K562 (cell line): ENCODE results near the gene B3GLCT. TPM values are rescaled to one million over a fixed set of nuclear protein-coding genes. Genes with fewer than 3 reads are reported as not detected.

ENCODE experiments used
- ERF ChIP-seq: fragments of 450-650 bp; formaldehyde crosslinking; IDR thresholded peaks from 2 replicates; pipeline ENCODE4 v1.4.0; 2020; ENCODE audit warnings: mild to moderate bottlenecking, mixed read lengths
- GTF2B ChIP-seq: IDR thresholded peaks from 2 replicates; pipeline ENCODE4 v1.6.1; 2011; ENCODE audit not compliant: insufficient read length; ENCODE audit errors: extremely low read depth
- HMG20B ChIP-seq: fragments of 250-450 bp; sonication (Bioruptor Pico); IDR thresholded peaks from 2 replicates; pipeline ENCODE4 v1.5.0; 2021; ENCODE audit warnings: mild to moderate bottlenecking
- MAFF ChIP-seq: IDR thresholded peaks from 2 replicates; pipeline ENCODE4 v1.6.1; 2012; ENCODE audit warnings: low read length, improper control_type of control experiment
- MED1 ChIP-seq: sonication (generic); formaldehyde crosslinking; IDR thresholded peaks from 2 replicates; pipeline ENCODE4 v1.8.1; 2023; ENCODE audit warnings: missing genetic modification reagents, borderline replicate concordance
- NR2C2 ChIP-seq, 2 experiments: fragments of 200-800 bp in 1 of 2; sonication (Bioruptor generic) in 1 of 2; sonication (generic) in 1 of 2; formaldehyde crosslinking in 1 of 2; IDR thresholded peaks; 2 replicates each; pipeline versions ENCODE4 v1.6.1 to v1.8.0; 2016 to 2022; ENCODE audit warnings: mild to moderate bottlenecking in 1 of 2, missing compliant biosample characterization in 1 of 2, missing genetic modification characterization in 1 of 2, missing genetic modification reagents in 1 of 2
- PBX2 ChIP-seq, 2 experiments: IDR thresholded peaks in 1 of 2; conservative IDR thresholded peaks in 1 of 2; 2 replicates each; pipeline ENCODE4 v1.6.1; 2016; ENCODE audit warnings: low read depth in 2 of 2, mild to moderate bottlenecking in 1 of 2, missing compliant biosample characterization in 1 of 2, missing genetic modification characterization in 1 of 2, moderate library complexity in 1 of 2
- SMC3 ChIP-seq: conservative IDR thresholded peaks from 2 replicates; pipeline ENCODE4 v1.6.1; 2011; ENCODE audit warnings: low read depth, low read length, improper control_type of control experiment; ENCODE audit not compliant: insufficient read depth
- TAF1 ChIP-seq: IDR thresholded peaks from 2 replicates; pipeline ENCODE4 v1.6.1; 2011; ENCODE audit warnings: mild to moderate bottlenecking, low read length, moderate library complexity; ENCODE audit not compliant: insufficient read depth, control insufficient read depth, severe bottlenecking; ENCODE audit errors: extremely low read depth
- TEAD1 ChIP-seq, 2 experiments: fragments of 450-650 bp in 1 of 2; sonication (generic) in 1 of 2; formaldehyde crosslinking; IDR thresholded peaks; 2 replicates each; pipeline versions ENCODE4 v1.4.0 to v1.8.0; 2020 to 2022; ENCODE audit warnings: mild to moderate bottlenecking in 2 of 2, missing genetic modification reagents in 1 of 2
- U2AF1 ChIP-seq: fragments of 200-400 bp; formaldehyde crosslinking; optimal IDR thresholded peaks from 2 replicates; pipeline ENCODE3; 2017; ENCODE audit warnings: mild to moderate bottlenecking, low read depth, low read length, moderate library complexity
- USF2 ChIP-seq: sonication (generic); formaldehyde crosslinking; IDR thresholded peaks from 2 replicates; pipeline ENCODE4 v1.5.0; 2020; ENCODE audit warnings: missing genetic modification reagents
- ZBTB17 ChIP-seq: fragments of 450-650 bp; formaldehyde crosslinking; IDR thresholded peaks from 2 replicates; pipeline ENCODE4 v1.4.0; 2020; ENCODE audit warnings: mild to moderate bottlenecking
- ZFP36 ChIP-seq: fragments of 150-350 bp; IDR thresholded peaks from 2 replicates; pipeline ENCODE4 v1.6.1; 2018; ENCODE audit warnings: low read length, low read depth; ENCODE audit not compliant: partially characterized antibody
- ZNF232 ChIP-seq: sonication (generic); formaldehyde crosslinking; IDR thresholded peaks from 2 replicates; pipeline ENCODE4 v1.8.0; 2022; ENCODE audit warnings: mild to moderate bottlenecking, missing genetic modification reagents
- ZNF512 ChIP-seq: IDR thresholded peaks from 2 replicates; pipeline ENCODE4 v1.6.1; 2016; ENCODE audit warnings: missing genetic modification characterization, missing compliant biosample characterization
- ZNF639 ChIP-seq, 2 experiments: fragments of 200-800 bp in 1 of 2; sonication (Bioruptor generic) in 1 of 2; sonication (generic) in 1 of 2; formaldehyde crosslinking in 1 of 2; IDR thresholded peaks in 1 of 2; conservative IDR thresholded peaks in 1 of 2; 2 replicates each; pipeline versions ENCODE4 v1.5.0 to v1.6.1; 2016 to 2020; ENCODE audit warnings: missing compliant biosample characterization in 1 of 2, missing genetic modification characterization in 1 of 2, missing genetic modification reagents in 1 of 2
- ZNF717 ChIP-seq: fragments of 250-450 bp; sonication (Bioruptor Pico); IDR thresholded peaks from 2 replicates; pipeline ENCODE4 v1.5.0; 2021
- polyA plus RNA-seq, 8 experiments: library from polyadenylated mRNA; depleted of rRNA in 4 of 8; stranded (reverse) in 5 of 8; unstranded in 3 of 8; fragments of >200 nt; fragmentation: Nextera tagmentation in 2 of 8; fragmentation: Illumina TruSeq in 1 of 8; extraction: Ambion mirVana in 2 of 8; extraction: Trizol in 1 of 8; gene quantifications; 2 replicates each; pipeline versions ENCODE4 v1.2.1 to v1.2.3, GENCODE V29; 2011 to 2014; ENCODE audit warnings: inconsistent platforms in 1 of 8, missing spikeins in 1 of 8
- total RNA-seq, 7 experiments: library from RNA; depleted of rRNA in 6 of 7; stranded (reverse); fragments of >200 nt in 6 of 7; fragmentation: Illumina TruSeq in 2 of 7; extraction: Trizol in 2 of 7; gene quantifications; 2 replicates each; pipeline versions ENCODE4 v1.2.1 to v1.2.3, GENCODE V29; 2011 to 2021; ENCODE audit warnings: low replicate concordance in 1 of 7

The B3GLCT gene
- total and polyA plus RNA-seq, 9 of the 15 experiments (the other 6 are each of a cell fraction or from before 2014, with no cell fraction given), result 1.1 to 5.1 (median 2.9) TPM

GRCh38 chr13:31162151-31163008 lies 37.4 kb upstream of the B3GLCT start (continued):
- peak in 1 of 2 experiments; percentile 18; a peak in 1 of 4 replicates for TF ChIP-seq TEAD1 (CRISPR knock-in tag; IDR thresholded peaks at IDR 0.05)
- TF ChIP-seq ZNF639 (CRISPR knock-in tag; conservative IDR thresholded peaks at IDR 0.05 in 1 of 2, IDR thresholded peaks at IDR 0.05 in 1 of 2), result peak in 1 of 2 experiments; percentile 45; a peak in 1 of 4 replicates
- TF ChIP-seq HMG20B, result no peak
- no peak for TF ChIP-seq SMC3
- TF ChIP-seq ERF, result no peak
- no peak for TF ChIP-seq MED1 (CRISPR knock-in tag)
- no peak for TF ChIP-seq ZFP36
- TF ChIP-seq ZNF232 (CRISPR knock-in tag), result no peak
- no peak for TF ChIP-seq ZBTB17 (CRISPR knock-in tag)
- no peak for TF ChIP-seq TAF1
- TF ChIP-seq NR2C2 (CRISPR knock-in tag; IDR thresholded peaks at IDR 0.05), result no peak
- TF ChIP-seq NR2C2 (tag; IDR thresholded peaks at IDR 0.05), result peak; percentile 27; the same call in 1 of the 2 replicates
- no peak for TF ChIP-seq GTF2B
- no peak for TF ChIP-seq PBX2 (CRISPR knock-in tag; IDR thresholded peaks at IDR 0.05; ENCODE audit: low read depth)
- TF ChIP-seq PBX2 (tag; conservative IDR thresholded peaks at IDR 0.05; ENCODE audit: low read depth), result no peak
- TF ChIP-seq U2AF1, result no peak
- TF ChIP-seq ZNF717 (CRISPR knock-in tag), result no peak
- TF ChIP-seq MAFF, result peak; percentile 49; the same call in 1 of the 2 replicates
- no peak for TF ChIP-seq ZNF512
- no peak for TF ChIP-seq USF2 (CRISPR knock-in tag)
